Kidney epithelial cell (primary cell): ENCODE data around the gene ZC3H7B. TPM values are rescaled to one million over a fixed set of nuclear protein-coding genes. Genes with fewer than 3 reads are reported as not detected.

ENCODE experiments used
- DNase-seq: peaks from one replicate; pipeline ENCODE4 v3.0.0-alpha.2; 2010; ENCODE audit warnings: low read depth
- H3K27me3 ChIP-seq: 2 replicates; pipeline ENCODE4 v1.6.0; 2011; ENCODE audit warnings: low read length; ENCODE audit not compliant: control insufficient read depth, insufficient read depth
- H3K36me3 ChIP-seq: 2 replicates; pipeline ENCODE4 v1.5.1; 2011; ENCODE audit warnings: low read length; ENCODE audit not compliant: control insufficient read depth, insufficient read depth
- H3K4me3 ChIP-seq: 2 replicates; pipeline ENCODE4 v1.5.1; 2011; ENCODE audit warnings: low read depth, mild to moderate bottlenecking, control low read depth, low read length
- total RNA-seq: library from RNA; depleted of rRNA; stranded (reverse); fragments of >200 nt; gene quantifications from 2 replicates; pipeline ENCODE4 v1.2.3, GENCODE V29; 2015
- TF ChIP-seq, protein P1 (sequence below): IDR thresholded peaks from 2 replicates; pipeline ENCODE4 v1.5.1; 2011; ENCODE audit warnings: mild to moderate bottlenecking, moderate library complexity, low read length, control low read depth, inconsistent platforms; ENCODE audit not compliant: insufficient read depth, poor library complexity, severe bottlenecking

The ZC3H7B gene
- total RNA-seq, 1 donor from 2014 or later: 57.7 TPM

DNA sequence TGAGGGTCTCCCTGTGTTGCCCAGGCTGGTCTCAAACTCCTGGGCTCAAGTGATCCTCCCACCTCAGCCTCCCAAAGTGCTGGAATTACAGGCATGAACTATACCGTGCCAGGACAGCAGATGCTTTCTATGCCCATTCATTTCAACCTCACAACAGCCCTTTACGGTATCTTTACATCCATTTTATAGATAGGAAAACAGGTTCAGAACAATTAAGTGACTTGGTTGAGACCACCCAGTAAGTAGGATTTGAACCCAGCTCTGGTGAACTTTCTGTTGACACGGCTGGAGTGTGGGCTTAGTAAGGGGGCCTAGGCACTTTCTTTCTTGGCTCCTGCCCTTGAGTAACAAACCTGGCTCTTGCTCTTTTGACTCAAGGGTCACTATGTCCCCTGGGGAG is 106.1 kb downstream of the ZC3H7B start:
- TF ChIP-seq, protein P1, sequence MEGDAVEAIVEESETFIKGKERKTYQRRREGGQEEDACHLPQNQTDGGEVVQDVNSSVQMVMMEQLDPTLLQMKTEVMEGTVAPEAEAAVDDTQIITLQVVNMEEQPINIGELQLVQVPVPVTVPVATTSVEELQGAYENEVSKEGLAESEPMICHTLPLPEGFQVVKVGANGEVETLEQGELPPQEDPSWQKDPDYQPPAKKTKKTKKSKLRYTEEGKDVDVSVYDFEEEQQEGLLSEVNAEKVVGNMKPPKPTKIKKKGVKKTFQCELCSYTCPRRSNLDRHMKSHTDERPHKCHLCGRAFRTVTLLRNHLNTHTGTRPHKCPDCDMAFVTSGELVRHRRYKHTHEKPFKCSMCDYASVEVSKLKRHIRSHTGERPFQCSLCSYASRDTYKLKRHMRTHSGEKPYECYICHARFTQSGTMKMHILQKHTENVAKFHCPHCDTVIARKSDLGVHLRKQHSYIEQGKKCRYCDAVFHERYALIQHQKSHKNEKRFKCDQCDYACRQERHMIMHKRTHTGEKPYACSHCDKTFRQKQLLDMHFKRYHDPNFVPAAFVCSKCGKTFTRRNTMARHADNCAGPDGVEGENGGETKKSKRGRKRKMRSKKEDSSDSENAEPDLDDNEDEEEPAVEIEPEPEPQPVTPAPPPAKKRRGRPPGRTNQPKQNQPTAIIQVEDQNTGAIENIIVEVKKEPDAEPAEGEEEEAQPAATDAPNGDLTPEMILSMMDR: no peak
- Histone ChIP-seq H3K36me3 (no peaks in the 10 kb centered on the region), H3K27me3 (no peaks in the 10 kb centered on the region), H3K4me3 (no peak overlapping the region)
- no peak for DNase-seq

DNA sequence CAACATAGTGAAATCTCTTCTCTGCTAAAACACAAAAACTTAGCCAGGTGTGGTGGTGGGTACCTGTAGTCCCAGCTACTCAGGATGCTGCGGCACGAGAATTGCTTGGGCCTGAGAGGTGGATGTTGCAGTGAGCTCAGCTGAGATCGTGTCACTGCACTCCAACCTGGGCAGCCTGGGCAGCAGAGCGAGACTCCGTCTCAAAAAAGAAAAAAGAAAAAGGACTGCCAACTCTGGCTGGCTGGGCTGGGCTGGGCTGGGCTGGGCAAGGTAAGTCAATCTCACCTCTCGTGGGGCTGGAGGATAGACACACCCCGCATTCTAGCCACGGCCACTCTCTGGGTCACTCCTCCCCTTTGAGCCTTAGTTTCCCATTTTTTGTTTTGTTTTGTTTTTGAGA is 107.3 kb downstream of the ZC3H7B start:
- no peak overlapping the region for H3K4me3 ChIP-seq
- H3K36me3 ChIP-seq: no peaks in the 10 kb centered on the region
- TF ChIP-seq, protein P1: no peak
- no peak for DNase-seq
- H3K27me3 ChIP-seq: no peaks in the 10 kb centered on the region

Other genes starting within 250 kb of the ZC3H7B start
- gene EP300, start 208.9 kb upstream of the ZC3H7B start, total RNA-seq: 37.4 and 58.2 TPM in 2 replicates
- gene L3MBTL2, start 96.2 kb upstream of the ZC3H7B start, total RNA-seq: 28.5 and 30.3 TPM in 2 replicates
- 1.6 and 1.8 TPM in 2 replicates for gene CHADL, start 60.6 kb upstream of the ZC3H7B start, total RNA-seq
- 131 and 133 TPM in 2 replicates for gene RANGAP1, start 15.3 kb upstream of the ZC3H7B start, total RNA-seq
- gene TEF, start 80.4 kb downstream of the ZC3H7B start, total RNA-seq: 4.0 and 4.1 TPM in 2 replicates
- 31.2 and 36.1 TPM in 2 replicates for gene TOB2, start 145.3 kb downstream of the ZC3H7B start, total RNA-seq
- 50.6 and 53.3 TPM in 2 replicates for gene PHF5A, start 167.2 kb downstream of the ZC3H7B start, total RNA-seq
- 103 and 110 TPM in 2 replicates for gene ACO2, start 167.6 kb downstream of the ZC3H7B start, total RNA-seq
- gene POLR3H, start 242.9 kb downstream of the ZC3H7B start, total RNA-seq: 9.7 and 12.2 TPM in 2 replicates